K562 (cell line): Measurements from ENCODE around the gene PCDHA6. TPM values are rescaled to one million over a fixed set of nuclear protein-coding genes. Genes with fewer than 3 reads are reported as not detected.
A peak's percentile ranks its signal among the peaks of the same experiment; 100 is the strongest.

Experiments
- ATAC-seq: fragments of 200-7000 bp; cut with Tn5 transposase; 3 replicates; pipeline ENCODE4 v1.9.1; 2020; ENCODE audit warnings: moderate library complexity
- BruUV-seq: library from RNA; stranded (reverse); fragments of 400-500 nt; replicated peaks from 2 replicates; lab custom pipeline; 2021; lab: Mats Ljungman, UMichigan
- CTCF ChIA-PET: fragments of 300-600 bp; formaldehyde crosslinking; extraction: SDS; loops from one replicate; lab custom pipeline; 2021; ENCODE audit warnings: low intra/inter-chr PET ratio; lab: Yijun Ruan, JAX
- POLR2A ChIA-PET: fragments of 300-600, 350-650 bp; sonication (Branson Sonifier 250); formaldehyde crosslinking; extraction: SDS; loops from one replicate; lab custom pipeline; 2021; ENCODE audit warnings: antibody characterized with exemption, inconsistent platforms; lab: Yijun Ruan, JAX
- DNase-seq, 4 experiments: peaks; one replicate each; pipeline versions ENCODE4 v3.0.0 to v3.0.0-alpha.2; 2011 to 2018; ENCODE audit warnings: low spot score in 3 of 4, mixed read lengths in 3 of 4; ENCODE audit errors: extremely low read depth in 1 of 4
- FAIRE-seq: peaks from 2 replicates; lab custom pipeline; 2011; peaks lifted over from hg19 to GRCh38; lab: Jason Lieb, UNC
- H2AFZ ChIP-seq: 2 replicates; pipeline ENCODE4 v1.6.0; 2011; ENCODE audit warnings: low read depth, low read length, control low read depth, inconsistent platforms
- H3K27ac ChIP-seq: fragments of 200-600 bp; 3 replicates; pipeline ENCODE4 v1.8.0; 2011; ENCODE audit warnings: low read depth, mild to moderate bottlenecking, control low read depth, inconsistent platforms, low read length, moderate library complexity, mixed read lengths; ENCODE audit errors: extremely low read depth
- H3K27me3 ChIP-seq, 2 experiments: fragments of 300-600 bp in 1 of 2; 2 replicates in 1 of 2; 3 replicates in 1 of 2; pipeline versions ENCODE4 v1.6.0 to v1.8.0; 2011; ENCODE audit warnings: inconsistent platforms in 2 of 2, low read length in 2 of 2, mild to moderate bottlenecking in 1 of 2, mixed read lengths in 1 of 2, moderate library complexity in 1 of 2; ENCODE audit not compliant: control insufficient read depth in 2 of 2, insufficient read depth in 2 of 2
- H3K36me3 ChIP-seq: fragments of 300-600 bp; 3 replicates; pipeline ENCODE4 v1.8.0; 2011; ENCODE audit warnings: mild to moderate bottlenecking, low read length, inconsistent platforms; ENCODE audit not compliant: control insufficient read depth, insufficient read depth
- H3K4me1 ChIP-seq, 2 experiments: fragments of 200-600 bp in 1 of 2; replicated peaks in 1 of 2; 2 replicates in 1 of 2; 3 replicates in 1 of 2; pipeline versions ENCODE4 v1.5.1 to v1.8.0; 2011; ENCODE audit warnings: inconsistent platforms in 2 of 2, low read length in 2 of 2, mild to moderate bottlenecking in 1 of 2, mixed read lengths in 1 of 2, moderate library complexity in 1 of 2; ENCODE audit not compliant: control insufficient read depth in 2 of 2, insufficient read depth in 2 of 2
- H3K4me2 ChIP-seq: 2 replicates; pipeline ENCODE4 v1.6.1; 2011; ENCODE audit warnings: low read length, control low read depth, inconsistent platforms, mixed read lengths; ENCODE audit not compliant: insufficient read depth
- H3K4me3 ChIP-seq: fragments of 200-600 bp; sonication (generic), shearing (Covaris generic); 2 replicates; pipeline ENCODE4 v1.5.1; 2016; ENCODE audit warnings: control low read depth, inconsistent platforms
- H3K79me2 ChIP-seq: fragments of 200-600 bp; 3 replicates; pipeline ENCODE4 v1.8.0; 2011; ENCODE audit warnings: low read length, inconsistent platforms; ENCODE audit not compliant: control insufficient read depth, insufficient read depth
- H3K9ac ChIP-seq, 2 experiments: 2 replicates each; pipeline versions ENCODE4 v1.6.0 to v1.6.1; 2011; ENCODE audit warnings: low read depth in 2 of 2, low read length in 2 of 2, control low read depth in 1 of 2, inconsistent platforms in 1 of 2, mild to moderate bottlenecking in 1 of 2, mixed read lengths in 1 of 2; ENCODE audit not compliant: insufficient read depth in 1 of 2
- H3K9me1 ChIP-seq: one replicate; pipeline ENCODE4 v1.6.0; 2011; ENCODE audit warnings: inconsistent platforms, mild to moderate bottlenecking, low read length, moderate library complexity; ENCODE audit not compliant: control insufficient read depth, insufficient read depth
- H3K9me3 ChIP-seq: replicated peaks from 2 replicates; pipeline ENCODE4 v1.5.1; 2011; ENCODE audit warnings: low read depth, low read length, inconsistent platforms; ENCODE audit not compliant: control insufficient read depth, insufficient read depth
- H4K20me1 ChIP-seq: replicated peaks from 2 replicates; pipeline ENCODE4 v1.6.1; 2011; ENCODE audit warnings: low read length, inconsistent platforms, mixed read lengths; ENCODE audit not compliant: control insufficient read depth, insufficient read depth
- ARID1B ChIP-seq: fragments of 450-650 bp; IDR thresholded peaks from 2 replicates; pipeline ENCODE4 v1.6.1; 2016; ENCODE audit warnings: antibody characterized with exemption, mild to moderate bottlenecking, inconsistent platforms
- ZFP30 ChIP-seq: fragments of 250-450 bp; sonication (Bioruptor Pico); IDR thresholded peaks from 2 replicates; pipeline ENCODE4 v1.8.0; 2022; ENCODE audit warnings: moderate library complexity, mild to moderate bottlenecking, inconsistent platforms, borderline replicate concordance
- WGBS: fragments of 100-300 bp; shearing (Covaris generic); methylation state at CpG from one replicate; pipeline ENCODE4 v1.1.6; 2016; ENCODE audit warnings: low coverage, mixed read lengths; ENCODE audit not compliant: insufficient coverage; ENCODE audit errors: missing lambda C conversion rate; 5-methylcytosine and 5-hydroxymethylcytosine counted together
- in situ Hi-C: fragments of 300-500 bp; cut with MboI; formaldehyde crosslinking; loops from 4 replicates; pipeline ENCODE4 v1.15.0; 2018; ENCODE audit warnings: inconsistent platforms, mixed read lengths
- intact Hi-C: fragments of 100-400 bp; cut with micrococcal nuclease; formaldehyde crosslinking; loops from 2 replicates; pipeline ENCODE4 v1.14.2; 2022
- polyA plus RNA-seq, 8 experiments: library from polyadenylated mRNA; depleted of rRNA in 4 of 8; stranded (reverse) in 5 of 8; unstranded in 3 of 8; fragments of >200 nt; fragmentation: Nextera tagmentation in 2 of 8; fragmentation: Illumina TruSeq in 1 of 8; extraction: Ambion mirVana in 2 of 8; extraction: Trizol in 1 of 8; gene quantifications; 2 replicates each; pipeline versions ENCODE4 v1.2.1 to v1.2.3, GENCODE V29; 2011 to 2014; ENCODE audit warnings: inconsistent platforms in 1 of 8, missing spikeins in 1 of 8
- total RNA-seq, 7 experiments: library from RNA; depleted of rRNA in 6 of 7; stranded (reverse); fragments of >200 nt in 6 of 7; fragmentation: Illumina TruSeq in 2 of 7; extraction: Trizol in 2 of 7; gene quantifications; 2 replicates each; pipeline versions ENCODE4 v1.2.1 to v1.2.3, GENCODE V29; 2011 to 2021; ENCODE audit warnings: low replicate concordance in 1 of 7
- TF ChIP-seq, protein P1 (sequence below): fragments of 450-650 bp; conservative IDR thresholded peaks from 2 replicates; pipeline ENCODE4 v1.6.1; 2016; ENCODE audit warnings: missing genetic modification characterization, low read depth, mild to moderate bottlenecking, control low read depth, missing compliant biosample characterization
- TF ChIP-seq, protein P2 (sequence below), 3 experiments: IDR thresholded peaks in 2 of 3; conservative IDR thresholded peaks in 1 of 3; 2 replicates each; pipeline ENCODE4 v1.5.1; 2011 to 2012; ENCODE audit warnings: low read length in 3 of 3, mild to moderate bottlenecking in 3 of 3, control low read depth in 2 of 3, improper control_type of control experiment in 1 of 3, inconsistent platforms in 1 of 3, low read depth in 1 of 3, mixed read lengths in 1 of 3, moderate library complexity in 1 of 3; ENCODE audit not compliant: insufficient read depth in 2 of 3

PCDHA6 gene
- total and polyA plus RNA-seq, 9 of the 15 experiments (the other 6 are each of a cell fraction or from before 2014, with no cell fraction given) = not detected

DNA sequence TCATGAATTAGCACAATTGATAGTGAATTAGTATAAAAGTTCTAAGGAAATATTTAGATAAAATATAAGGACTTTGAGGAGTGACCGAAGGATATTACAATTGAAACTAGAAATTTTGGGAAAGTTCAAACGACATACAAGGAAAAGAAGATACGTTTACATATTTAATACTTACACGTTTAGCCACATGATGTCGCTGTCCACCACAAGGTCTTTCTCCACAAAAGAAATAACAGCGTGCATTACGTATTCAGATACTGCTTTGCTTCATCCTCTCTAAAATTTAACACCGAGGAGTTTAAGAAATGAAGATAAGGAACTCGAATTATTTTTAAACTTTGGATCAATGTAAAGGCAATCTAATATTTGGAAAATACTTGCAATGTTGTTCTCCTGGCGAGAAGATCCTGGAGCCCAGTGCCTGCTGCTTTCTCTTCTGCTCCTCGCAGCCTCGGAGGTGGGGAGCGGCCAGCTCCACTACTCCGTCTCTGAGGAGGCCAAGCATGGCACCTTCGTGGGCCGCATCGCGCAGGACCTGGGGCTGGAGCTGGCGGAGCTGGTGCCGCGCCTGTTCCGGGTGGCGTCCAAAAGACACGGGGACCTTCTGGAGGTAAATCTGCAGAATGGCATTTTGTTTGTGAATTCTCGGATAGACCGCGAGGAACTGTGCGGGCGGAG, 26.8 kb upstream of the PCDHA6 start, which contains the start of gene PCDHA3:
Gene PCDHA3 (plus strand): TSS at position 242 of the 678 bp plus-strand sequence.
- 41% methylated on average over 28 of the region's 29 CpGs for WGBS
- no peaks in the 10 kb centered on the region for H3K9me3 ChIP-seq
- no peak within 1 kb of the TSS for H3K27ac ChIP-seq
- H2AFZ ChIP-seq = no peak within 1 kb of the TSS
- no TSS peak for BruUV-seq
- POLR2A ChIA-PET = no interaction called here
- CTCF ChIA-PET = interaction anchor here (0.7 kb wide), 1 partner anchor 441 kb away, joined by 3 read pairs; no protein-coding TSS in a partner anchor
- no peaks in the 10 kb centered on the region for H3K9me1 ChIP-seq
- in situ Hi-C loops = no loop called here
- no peak for TF ChIP-seq ZFP30 (CRISPR knock-in tag)
- TF ChIP-seq, protein P1, sequence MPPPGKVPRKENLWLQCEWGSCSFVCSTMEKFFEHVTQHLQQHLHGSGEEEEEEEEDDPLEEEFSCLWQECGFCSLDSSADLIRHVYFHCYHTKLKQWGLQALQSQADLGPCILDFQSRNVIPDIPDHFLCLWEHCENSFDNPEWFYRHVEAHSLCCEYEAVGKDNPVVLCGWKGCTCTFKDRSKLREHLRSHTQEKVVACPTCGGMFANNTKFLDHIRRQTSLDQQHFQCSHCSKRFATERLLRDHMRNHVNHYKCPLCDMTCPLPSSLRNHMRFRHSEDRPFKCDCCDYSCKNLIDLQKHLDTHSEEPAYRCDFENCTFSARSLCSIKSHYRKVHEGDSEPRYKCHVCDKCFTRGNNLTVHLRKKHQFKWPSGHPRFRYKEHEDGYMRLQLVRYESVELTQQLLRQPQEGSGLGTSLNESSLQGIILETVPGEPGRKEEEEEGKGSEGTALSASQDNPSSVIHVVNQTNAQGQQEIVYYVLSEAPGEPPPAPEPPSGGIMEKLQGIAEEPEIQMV = no peak
- TF ChIP-seq, protein P2, sequence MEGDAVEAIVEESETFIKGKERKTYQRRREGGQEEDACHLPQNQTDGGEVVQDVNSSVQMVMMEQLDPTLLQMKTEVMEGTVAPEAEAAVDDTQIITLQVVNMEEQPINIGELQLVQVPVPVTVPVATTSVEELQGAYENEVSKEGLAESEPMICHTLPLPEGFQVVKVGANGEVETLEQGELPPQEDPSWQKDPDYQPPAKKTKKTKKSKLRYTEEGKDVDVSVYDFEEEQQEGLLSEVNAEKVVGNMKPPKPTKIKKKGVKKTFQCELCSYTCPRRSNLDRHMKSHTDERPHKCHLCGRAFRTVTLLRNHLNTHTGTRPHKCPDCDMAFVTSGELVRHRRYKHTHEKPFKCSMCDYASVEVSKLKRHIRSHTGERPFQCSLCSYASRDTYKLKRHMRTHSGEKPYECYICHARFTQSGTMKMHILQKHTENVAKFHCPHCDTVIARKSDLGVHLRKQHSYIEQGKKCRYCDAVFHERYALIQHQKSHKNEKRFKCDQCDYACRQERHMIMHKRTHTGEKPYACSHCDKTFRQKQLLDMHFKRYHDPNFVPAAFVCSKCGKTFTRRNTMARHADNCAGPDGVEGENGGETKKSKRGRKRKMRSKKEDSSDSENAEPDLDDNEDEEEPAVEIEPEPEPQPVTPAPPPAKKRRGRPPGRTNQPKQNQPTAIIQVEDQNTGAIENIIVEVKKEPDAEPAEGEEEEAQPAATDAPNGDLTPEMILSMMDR (IDR thresholded peaks at IDR 0.05 in 2 of 3, conservative IDR thresholded peaks at IDR 0.05 in 1 of 3; ENCODE audit: insufficient read depth in 2 of 3, low read depth in 1 of 3, low read length in 3 of 3) = peak; percentile 17 to 35 (median 32); a peak in 3 of 6 replicates
- TF ChIP-seq ARID1B = no peak
- no peak within 1 kb of the TSS for H3K4me2 ChIP-seq
- no peaks in the 10 kb centered on the region for H3K27me3 ChIP-seq
- DNase-seq (peak in 1 of 4 experiments; percentile 6), FAIRE-seq (no peak), ATAC-seq (no peak)
- intact Hi-C loops = no loop called here
- no peaks in the 10 kb centered on the region for H3K36me3 ChIP-seq
- H3K9ac ChIP-seq = no peak within 1 kb of the TSS
- no peaks in the 10 kb centered on the region for H4K20me1 ChIP-seq
- H3K79me2 ChIP-seq = no peaks in the 10 kb centered on the region
- H3K4me3 ChIP-seq = no peak within 1 kb of the TSS
- H3K4me1 ChIP-seq = peaks cover 0 to 7% of the 10 kb centered on the region in 2 experiments; a peak in 1 of 5 replicates
